ENCODE results near the gene CSF1.
"Not testable (repeated sequence)": the region's sequence is repeated elsewhere in the genome, so short reads cannot be mapped to it uniquely, and the experiment has no call there.

CSF1 gene

DNA sequence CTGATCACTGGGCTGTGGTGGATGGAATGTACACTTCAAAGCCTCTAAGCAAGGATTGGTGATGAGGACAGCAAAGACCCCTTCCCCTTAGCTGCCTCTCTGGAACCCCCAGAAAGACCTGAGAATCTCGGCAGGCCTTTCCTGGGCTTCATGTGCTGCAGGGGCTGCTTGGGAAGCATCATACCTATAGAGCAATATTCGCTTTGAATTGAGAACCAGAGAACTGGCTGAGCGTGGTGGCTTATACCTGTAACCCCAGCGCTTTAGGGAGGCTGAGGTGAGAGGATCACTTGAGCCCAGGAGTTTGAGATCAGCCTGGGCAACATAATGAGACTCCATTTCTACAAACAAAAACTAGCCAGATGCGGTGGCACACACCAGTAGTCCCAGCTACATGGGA lies 22.0 kb downstream of the CSF1 start:
- in situ Hi-C loops (cut with HindIII; ENCODE audit: low sequenced_read_pairs), result no loop called here

- in situ Hi-C loops (cut with HindIII; ENCODE audit: low sequenced_read_pairs), result no loop called here
Measured at GRCh38 chr1:109933856-109934711, 23.4 kb downstream of the CSF1 start.

DNA sequence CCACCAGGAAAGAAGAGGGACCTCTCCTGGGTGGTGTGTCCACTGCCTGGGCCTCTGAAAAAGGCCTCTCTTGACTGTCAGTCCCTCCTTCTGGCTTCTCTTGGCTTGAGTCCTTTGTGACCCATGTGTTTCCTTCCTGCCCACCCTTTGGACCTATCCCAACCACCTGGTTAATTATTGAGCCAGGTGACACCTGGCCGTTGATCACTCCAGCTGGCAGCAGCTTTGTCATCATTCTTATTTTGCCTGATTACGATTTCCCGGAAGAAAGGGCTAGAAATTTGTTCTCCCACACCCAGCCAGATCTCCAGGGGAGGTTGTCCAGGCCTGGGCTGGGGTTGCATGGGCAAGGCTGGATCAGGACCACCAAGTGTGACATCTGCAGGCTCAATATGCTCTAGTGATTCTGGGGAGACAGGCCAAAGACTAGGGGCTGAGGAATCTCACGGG lies 24.8 kb downstream of the CSF1 start:
- in situ Hi-C loops (cut with HindIII; ENCODE audit: low sequenced_read_pairs), result no loop called here

- in situ Hi-C loops (cut with HindIII; ENCODE audit: low sequenced_read_pairs), result no loop called here
Measured at GRCh38 chr1:109937738-109938137, 27.1 kb downstream of the CSF1 start.

DNA sequence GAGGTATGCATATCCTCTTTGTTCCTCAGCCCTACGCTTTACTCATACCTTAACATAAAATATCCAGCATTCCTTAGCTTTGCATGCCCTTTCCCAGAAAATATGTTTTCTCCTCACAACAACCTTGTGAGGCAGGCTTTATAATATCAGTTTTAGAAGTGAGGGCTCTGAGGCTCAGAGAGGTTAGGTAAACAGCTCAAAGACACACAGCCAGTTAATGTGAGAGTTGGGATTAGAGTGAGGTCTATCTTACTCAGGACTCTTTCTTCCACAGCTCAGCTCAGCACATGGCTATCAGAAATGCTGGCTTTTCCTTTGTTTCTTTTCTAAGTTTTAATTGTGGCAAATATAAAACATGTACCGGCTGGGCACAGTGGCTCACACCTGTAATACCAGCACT lies 27.9 kb downstream of the CSF1 start:
- in situ Hi-C loops (cut with HindIII; ENCODE audit: low sequenced_read_pairs), result no loop called here

DNA sequence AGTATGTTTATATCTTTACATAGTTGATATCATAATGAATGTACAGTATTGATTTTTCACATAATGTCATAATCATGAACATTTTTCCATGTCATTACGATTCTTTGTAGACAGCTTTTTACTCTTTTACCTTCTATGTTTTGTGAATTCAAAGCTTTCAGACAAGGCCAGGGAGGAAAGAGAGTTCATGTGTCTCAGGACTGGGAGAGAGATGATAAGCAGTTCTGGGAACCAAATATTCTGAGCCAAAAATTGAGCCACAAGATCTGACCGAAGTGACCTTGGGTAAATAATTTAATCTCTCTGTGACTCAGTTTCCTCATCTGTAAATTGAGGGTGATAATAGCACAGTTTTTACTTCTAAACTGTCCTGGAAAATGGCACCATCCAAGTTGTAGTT lies 31.8 kb downstream of the CSF1 start:
- in situ Hi-C loops (cut with HindIII; ENCODE audit: low sequenced_read_pairs), result no loop called here

DNA sequence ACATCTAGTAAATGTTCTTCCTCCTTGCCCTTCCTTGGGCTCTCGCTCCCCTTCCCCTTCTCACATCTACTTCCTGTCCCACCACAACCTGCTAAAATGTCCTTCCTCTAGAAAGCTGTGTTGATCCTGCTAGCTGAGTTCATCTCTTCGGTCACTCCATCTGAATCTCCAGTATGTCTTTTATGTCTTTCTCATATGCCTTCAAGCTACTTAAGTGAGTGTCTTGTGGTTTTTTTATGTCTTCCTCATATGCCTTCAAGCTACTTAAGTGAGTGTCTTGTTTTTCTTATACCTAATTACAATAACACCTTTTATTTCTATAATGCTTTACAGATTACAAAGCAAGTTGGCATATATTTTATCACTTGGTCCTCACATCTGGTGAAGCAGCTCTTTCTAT lies 33.9 kb downstream of the CSF1 start:
- in situ Hi-C loops (cut with HindIII; ENCODE audit: low sequenced_read_pairs), result no loop called here

DNA sequence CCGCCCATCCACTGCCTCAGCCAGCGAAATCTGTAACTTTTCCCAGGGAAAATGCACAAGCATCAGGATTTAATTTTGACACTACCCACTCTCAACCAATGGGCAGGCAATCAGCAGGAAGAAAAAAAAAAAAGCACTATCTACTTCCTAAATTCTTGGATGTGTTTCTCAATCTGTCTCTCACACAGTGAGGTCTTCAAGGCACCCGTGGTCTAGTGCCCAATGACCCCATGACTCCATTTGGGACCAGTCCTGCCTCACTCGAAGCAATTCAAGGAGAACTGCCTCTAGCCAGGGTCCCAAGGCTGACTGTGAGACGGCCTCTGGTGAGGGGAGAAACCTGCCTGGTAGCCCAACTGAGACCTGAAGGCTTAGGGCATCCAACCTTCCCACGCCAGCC lies 35.9 kb downstream of the CSF1 start:
- in situ Hi-C loops (cut with HindIII; ENCODE audit: low sequenced_read_pairs), result no loop called here

GRCh38 chr1:109947582-109948284 lies 37.1 kb downstream of the CSF1 start:
- in situ Hi-C loops (cut with HindIII; ENCODE audit: low sequenced_read_pairs), result no loop called here

DNA sequence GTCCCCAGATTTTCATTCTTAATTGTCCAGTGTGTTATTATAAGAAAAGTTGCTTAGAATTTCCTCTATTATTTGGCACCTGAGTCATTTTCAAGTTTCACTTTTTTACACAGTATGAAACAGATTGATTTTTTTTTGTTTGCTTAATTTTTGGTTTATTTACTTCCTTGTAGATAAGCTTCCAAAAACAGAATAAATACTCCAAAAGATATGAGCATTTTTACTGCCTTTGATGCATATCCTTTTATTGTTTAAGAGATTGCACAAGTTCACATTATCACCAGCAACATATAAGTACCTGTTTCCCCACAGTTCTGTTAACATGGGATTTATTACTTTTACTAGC lies 37.6 kb downstream of the CSF1 start:
- in situ Hi-C loops (cut with HindIII; ENCODE audit: low sequenced_read_pairs), result no loop called here

DNA sequence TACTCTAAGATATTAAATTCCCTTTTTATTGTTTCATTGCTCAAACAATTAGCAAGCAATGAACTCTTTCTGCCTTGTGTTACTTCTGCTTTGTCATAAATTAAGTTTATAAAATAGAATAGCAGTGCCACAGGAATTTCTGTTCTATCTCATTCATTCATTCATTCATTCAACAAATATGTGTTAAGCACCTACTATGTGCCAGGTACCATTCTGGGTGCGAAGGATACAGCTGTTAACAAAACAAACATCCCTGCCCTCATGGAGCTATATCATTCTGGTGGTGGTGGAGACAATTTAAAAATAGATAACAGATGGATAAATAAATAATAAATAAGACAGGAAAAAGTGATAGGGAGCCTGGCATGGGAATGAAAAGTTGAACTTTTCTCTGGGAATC lies 39.4 kb downstream of the CSF1 start:
- in situ Hi-C loops (cut with HindIII; ENCODE audit: low sequenced_read_pairs), result no loop called here

GRCh38 chr1:109950509-109950908 lies 39.9 kb downstream of the CSF1 start:
- in situ Hi-C loops (cut with HindIII; ENCODE audit: low sequenced_read_pairs), result no loop called here

DNA sequence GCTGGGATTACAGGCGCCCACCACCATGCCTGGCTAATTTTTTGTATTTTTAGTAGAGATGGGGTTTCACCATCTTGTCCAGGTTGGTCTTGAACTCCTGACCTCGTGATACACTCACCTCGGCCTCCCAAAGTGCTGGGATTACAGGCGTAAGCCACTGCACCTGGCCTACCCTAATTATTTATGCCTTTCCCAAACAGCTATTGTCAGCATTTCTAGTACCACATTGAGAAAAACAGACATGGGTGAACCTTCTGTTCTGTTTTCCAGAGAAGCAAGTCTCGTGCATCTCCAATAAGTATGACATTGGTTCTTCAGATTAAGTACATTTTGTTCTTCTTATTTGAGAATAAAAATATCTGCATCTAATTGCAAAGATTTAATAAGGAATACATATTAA lies 40.9 kb downstream of the CSF1 start:
- in situ Hi-C loops (cut with HindIII; ENCODE audit: low sequenced_read_pairs), result not testable (repeated sequence)

- in situ Hi-C loops (cut with HindIII; ENCODE audit: low sequenced_read_pairs), result no loop called here
Measured at GRCh38 chr1:109954041-109954512, 43.4 kb downstream of the CSF1 start.

GRCh38 chr1:109959632-109959973 lies 49.0 kb downstream of the CSF1 start:
- in situ Hi-C loops (cut with HindIII; ENCODE audit: low sequenced_read_pairs), result loop anchor here (5.0 kb wide), 1 partner anchor 72 kb away; no protein-coding TSS in a partner anchor

- in situ Hi-C loops (cut with HindIII; ENCODE audit: low sequenced_read_pairs), result loop anchor here (5.0 kb wide), 1 partner anchor 73 kb away; no protein-coding TSS in a partner anchor
Measured at GRCh38 chr1:109959974-109960744, 49.5 kb downstream of the CSF1 start.

DNA sequence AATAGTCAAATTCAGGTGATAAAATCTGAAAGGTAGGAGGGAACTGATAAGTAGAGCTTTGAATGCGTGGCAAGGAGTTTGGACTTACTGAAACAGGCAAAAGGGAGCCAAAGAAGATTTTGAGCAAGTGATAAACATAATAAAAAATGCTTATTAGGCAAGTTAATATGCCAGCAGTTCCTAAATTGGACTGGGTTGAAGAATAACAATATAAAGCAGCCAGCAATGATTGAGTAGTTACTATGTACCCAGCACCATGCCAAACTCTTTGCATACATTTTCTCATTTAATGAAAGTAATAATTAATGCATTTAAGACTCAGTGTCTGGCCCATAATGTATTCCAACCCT lies 50.1 kb downstream of the CSF1 start:
- in situ Hi-C loops (cut with HindIII; ENCODE audit: low sequenced_read_pairs), result no loop called here

- in situ Hi-C loops (cut with HindIII; ENCODE audit: low sequenced_read_pairs), result no loop called here
Measured at GRCh38 chr1:109963864-109964263, 53.2 kb downstream of the CSF1 start.

- in situ Hi-C loops (cut with HindIII; ENCODE audit: low sequenced_read_pairs), result no loop called here
Measured at GRCh38 chr1:109969146-109969829, 58.6 kb downstream of the CSF1 start.

- in situ Hi-C loops (cut with HindIII; ENCODE audit: low sequenced_read_pairs), result no loop called here
Measured at GRCh38 chr1:109969907-109970306, 59.3 kb downstream of the CSF1 start.

DNA sequence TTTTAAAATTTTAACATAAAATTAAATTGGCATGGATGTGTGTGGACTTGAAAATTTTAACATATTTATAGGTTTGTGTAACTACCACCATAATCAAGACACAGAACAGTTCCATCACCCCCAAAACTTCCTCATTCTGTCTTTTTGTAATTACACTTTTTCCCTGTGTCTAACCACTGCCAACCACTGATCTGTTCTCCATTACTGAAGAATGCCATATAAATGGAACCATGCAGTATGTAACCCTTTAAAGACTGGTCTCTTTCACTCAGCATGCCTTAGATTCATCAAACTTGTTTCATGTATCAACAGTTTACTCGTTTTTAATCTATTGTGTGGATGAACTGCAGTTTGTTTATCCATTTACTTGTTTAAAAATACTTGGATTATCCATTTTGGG lies 60.9 kb downstream of the CSF1 start:
- in situ Hi-C loops (cut with HindIII; ENCODE audit: low sequenced_read_pairs), result no loop called here

Data from endothelial cell of hepatic sinusoid (primary cell).